Panc1 (cell line): ENCODE measurements around the gene ACSBG1. TPM values are rescaled to one million over a fixed set of nuclear protein-coding genes. Genes with fewer than 3 reads are reported as not detected.

Experiments used
- ATAC-seq: fragments of 200-7000 bp; cut with Tn5 transposase; 2 replicates; pipeline ENCODE4 v1.9.1; 2020; ENCODE audit warnings: mild to moderate bottlenecking, moderate library complexity
- BruUV-seq: library from RNA; stranded (reverse); fragments of 400-500 nt; replicated peaks from 2 replicates; lab custom pipeline; 2021; lab: Mats Ljungman, UMichigan
- CTCF ChIA-PET: fragments of 300-600 bp; sonication (Branson Sonifier 250); formaldehyde crosslinking; loops from one replicate; lab custom pipeline; 2022; ENCODE audit warnings: antibody characterized with exemption; lab: Charles Lee
- POLR2A ChIA-PET: fragments of 300-600 bp; sonication (Branson Sonifier 250); formaldehyde crosslinking; loops from one replicate; lab custom pipeline; 2022; ENCODE audit warnings: antibody characterized with exemption; lab: Charles Lee
- DNase-seq: peaks from one replicate; pipeline ENCODE4 v3.0.0-alpha.2; 2010; ENCODE audit warnings: low read depth, low spot score
- H3K27ac ChIP-seq: 2 replicates; pipeline ENCODE4 v1.5.1; 2011; ENCODE audit warnings: mild to moderate bottlenecking, low read length, inconsistent platforms
- H3K27me3 ChIP-seq: fragments of 200-500 bp; sonication (Bioruptor generic); 2 replicates; pipeline ENCODE4 v1.6.0; 2014; ENCODE audit warnings: low read length, inconsistent platforms; ENCODE audit not compliant: control insufficient read depth, insufficient read depth
- H3K36me3 ChIP-seq: fragments of 200-500 bp; sonication (Bioruptor generic); 2 replicates; pipeline ENCODE4 v1.5.1; 2014; ENCODE audit warnings: inconsistent platforms, mild to moderate bottlenecking, low read length, moderate library complexity; ENCODE audit not compliant: control insufficient read depth, insufficient read depth
- H3K4me1 ChIP-seq: 2 replicates; pipeline ENCODE4 v1.5.1; 2011; ENCODE audit warnings: inconsistent platforms, mild to moderate bottlenecking, low read length, moderate library complexity; ENCODE audit not compliant: control insufficient read depth, insufficient read depth
- H3K4me3 ChIP-seq, 2 experiments: 2 replicates each; pipeline ENCODE4 v1.5.1; 2011 to 2012; ENCODE audit warnings: low read depth in 2 of 2, low read length in 2 of 2, mild to moderate bottlenecking in 2 of 2, inconsistent platforms in 1 of 2, moderate library complexity in 1 of 2
- H3K9me3 ChIP-seq: fragments of 200-500 bp; sonication (Bioruptor generic); 2 replicates; pipeline ENCODE4 v1.5.1; 2014; ENCODE audit warnings: low read depth, mild to moderate bottlenecking, inconsistent platforms, low read length, moderate library complexity; ENCODE audit not compliant: control insufficient read depth, insufficient read depth
- CTCF ChIP-seq: fragments of 450-650 bp; IDR thresholded peaks from 2 replicates; pipeline ENCODE4 v1.5.1; 2017; ENCODE audit warnings: mild to moderate bottlenecking
- POLR2AphosphoS5 ChIP-seq: IDR thresholded peaks from 2 replicates; pipeline ENCODE4 v1.6.1; 2012; ENCODE audit warnings: mild to moderate bottlenecking, low read depth, low read length, moderate library complexity
- REST ChIP-seq, 2 experiments: IDR thresholded peaks; 2 replicates each; pipeline ENCODE4 v1.6.1; 2011 to 2012; ENCODE audit warnings: low read depth in 2 of 2, control low read depth in 1 of 2, low read length in 1 of 2, mild to moderate bottlenecking in 1 of 2, moderate library complexity in 1 of 2; ENCODE audit not compliant: insufficient read depth in 1 of 2
- SIN3A ChIP-seq: IDR thresholded peaks from 2 replicates; pipeline ENCODE4 v1.6.1; 2012; ENCODE audit warnings: low read depth, mild to moderate bottlenecking, low read length, moderate library complexity, borderline replicate concordance; ENCODE audit not compliant: insufficient read depth
- TCF7L2 ChIP-seq: IDR thresholded peaks from 2 replicates; pipeline ENCODE4 v1.6.1; 2011; ENCODE audit warnings: mild to moderate bottlenecking, low read depth, low read length, inconsistent platforms
- in situ Hi-C: cut with HindIII; loops from 2 replicates; pipeline ENCODE4 v1.10.0; 2016; ENCODE audit warnings: low sequenced_read_pairs, low pct_unique_long_range_greater_than_20kb
- intact Hi-C: fragments of 100-400 bp; cut with micrococcal nuclease; formaldehyde crosslinking; loops from one replicate; pipeline ENCODE4 v1.10.0; 2022; ENCODE audit not compliant: unreplicated experiment
- total RNA-seq: library from RNA; stranded (reverse); gene quantifications from one replicate; pipeline ENCODE4 v1.2.1, GENCODE V29; 2021; ENCODE audit not compliant: unreplicated experiment

The ACSBG1 gene
- total RNA-seq, 1 experiment from 2014 or later = 0.31 TPM

GRCh38 chr15:78203346-78204225 lies 30.8 kb downstream of the ACSBG1 start:
- in situ Hi-C loops (no loop called here), intact Hi-C loops (no loop called here)
- ChIA-PET CTCF (no interaction called here), POLR2A (no interaction called here)
- no peak for ATAC-seq
- no TSS peak for BruUV-seq
- Histone ChIP-seq H3K27me3 (no peaks in the 10 kb centered on the region), H3K36me3 (no peaks in the 10 kb centered on the region), H3K27ac (no peak overlapping the region), H3K4me3 (no peak overlapping the region), H3K9me3 (no peaks in the 10 kb centered on the region), H3K4me1 (peaks cover 22% of the 10 kb centered on the region)
- no peak for TF ChIP-seq CTCF
- no peak for DNase-seq

DNA sequence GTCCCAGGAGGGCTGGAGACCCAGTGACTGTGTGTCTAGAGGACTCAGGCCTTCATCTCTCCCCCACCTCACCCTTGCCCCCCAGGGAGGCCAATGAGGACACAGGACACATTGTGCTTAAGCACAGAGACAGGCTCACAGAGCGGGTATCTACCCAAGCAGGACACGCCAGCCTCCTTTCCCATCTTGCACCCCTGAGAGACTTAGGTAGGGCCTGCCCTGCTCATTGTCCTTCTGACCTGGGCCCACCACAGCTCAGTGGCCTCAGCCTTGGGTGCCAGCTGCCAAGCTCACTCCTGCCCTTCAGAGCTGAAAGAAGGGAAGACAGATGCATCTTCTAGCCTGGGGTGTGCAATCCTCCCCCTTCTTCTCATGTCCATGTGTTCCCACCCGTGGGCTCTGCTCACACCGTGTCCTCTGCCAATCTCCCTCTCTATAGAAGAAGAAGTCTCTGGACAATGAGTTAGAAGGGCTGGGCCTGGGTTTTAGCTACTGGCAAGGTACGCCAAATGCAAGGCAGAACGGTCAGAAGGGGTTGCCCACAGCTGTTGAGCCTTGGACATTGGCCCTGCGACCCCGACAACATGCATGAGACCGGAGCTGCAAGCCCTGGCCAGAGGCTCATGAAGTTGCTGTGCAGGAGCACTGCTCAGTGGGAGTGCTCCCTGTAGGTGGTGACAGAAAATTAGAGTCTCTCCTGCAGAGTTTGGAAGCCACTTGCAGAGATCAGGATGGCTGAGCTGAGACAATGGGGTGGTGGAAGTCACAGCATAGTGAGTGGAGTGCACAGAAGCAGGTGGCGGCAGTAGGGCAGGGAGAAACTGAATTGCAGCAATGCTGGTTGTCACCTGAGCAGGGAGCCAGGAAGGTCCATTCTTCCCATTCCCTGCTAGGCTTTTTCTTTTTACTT lies 32.8 kb downstream of the ACSBG1 start:
- in situ Hi-C loops (no loop called here), intact Hi-C loops (no loop called here)
- Histone ChIP-seq H3K36me3 (no peaks in the 10 kb centered on the region), H3K4me3 (no peak overlapping the region), H3K27ac (no peak overlapping the region), H3K27me3 (no peaks in the 10 kb centered on the region), H3K9me3 (no peaks in the 10 kb centered on the region), H3K4me1 (peaks cover 12% of the 10 kb centered on the region; the same call in 1 of the 2 replicates)
- no TSS peak for BruUV-seq
- no peak for DNase-seq
- TF ChIP-seq CTCF = no peak
- POLR2A ChIA-PET = no interaction called here
- CTCF ChIA-PET = interaction anchor here (1.1 kb wide), 1 partner anchor 9 kb away, joined by 3 read pairs; no protein-coding TSS in a partner anchor
- ATAC-seq = no peak

GRCh38 chr15:78200276-78200930 lies 34.0 kb downstream of the ACSBG1 start:
- Histone ChIP-seq H3K4me1 (peaks cover 8% of the 10 kb centered on the region; the same call in 1 of the 2 replicates), H3K9me3 (no peaks in the 10 kb centered on the region), H3K36me3 (no peaks in the 10 kb centered on the region), H3K27ac (no peak overlapping the region), H3K4me3 (no peak overlapping the region), H3K27me3 (no peaks in the 10 kb centered on the region)
- intact Hi-C loops = no loop called here
- POLR2A ChIA-PET = no interaction called here
- BruUV-seq = no TSS peak
- TF ChIP-seq SIN3A = no peak
- no peak for TF ChIP-seq REST (IDR thresholded peaks at IDR 0.05; ENCODE audit: insufficient read depth in 1 of 2, low read depth in 2 of 2, low read length in 1 of 2)
- TF ChIP-seq TCF7L2 = no peak
- no peak for TF ChIP-seq CTCF
- TF ChIP-seq POLR2AphosphoS5 = no peak
- in situ Hi-C loops = no loop called here
- DNase-seq (no peak), ATAC-seq (no peak)
- CTCF ChIA-PET = no interaction called here
